ENCODE results near the gene ATOH8.

ATOH8 gene

GRCh38 chr2:85758361-85759256, 4.8 kb downstream of the ATOH8 start:
- no peak for TF ChIP-seq CTCF (IDR thresholded peaks at IDR 0.05; ENCODE audit: low read depth, low read length)
- no peak overlapping the region for H3K4me3 ChIP-seq (ENCODE audit: low read depth, low read length)
- DNase-seq (ENCODE audit: low read depth, low spot score) = no peak
- in situ Hi-C loops (cut with HindIII; ENCODE audit: low sequenced_read_pairs) = no loop called here

DNA sequence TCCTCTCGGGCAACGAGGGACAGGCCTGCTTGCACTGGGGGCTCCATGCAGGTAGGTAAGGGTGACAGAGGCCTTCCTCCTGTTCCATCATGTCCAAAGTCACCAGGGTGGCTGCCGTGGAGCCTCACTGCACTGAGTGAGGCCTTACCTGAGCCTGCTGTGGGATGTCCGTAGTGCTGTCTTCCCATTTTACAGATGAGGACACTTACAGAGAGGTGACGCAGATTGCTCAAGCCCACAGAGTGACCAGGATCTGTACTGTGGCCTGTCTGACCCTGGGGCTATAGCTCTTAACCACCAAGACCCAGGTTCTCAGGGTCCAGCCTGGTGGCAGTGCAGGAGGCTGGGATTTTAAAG, 5.4 kb downstream of the ATOH8 start:
- in situ Hi-C loops (cut with HindIII; ENCODE audit: low sequenced_read_pairs) = no loop called here
- no peak for DNase-seq (ENCODE audit: low read depth, low spot score)
- H3K4me3 ChIP-seq (ENCODE audit: low read depth, low read length) = no peak overlapping the region
- no peak for TF ChIP-seq CTCF (IDR thresholded peaks at IDR 0.05; ENCODE audit: low read depth, low read length)

DNA sequence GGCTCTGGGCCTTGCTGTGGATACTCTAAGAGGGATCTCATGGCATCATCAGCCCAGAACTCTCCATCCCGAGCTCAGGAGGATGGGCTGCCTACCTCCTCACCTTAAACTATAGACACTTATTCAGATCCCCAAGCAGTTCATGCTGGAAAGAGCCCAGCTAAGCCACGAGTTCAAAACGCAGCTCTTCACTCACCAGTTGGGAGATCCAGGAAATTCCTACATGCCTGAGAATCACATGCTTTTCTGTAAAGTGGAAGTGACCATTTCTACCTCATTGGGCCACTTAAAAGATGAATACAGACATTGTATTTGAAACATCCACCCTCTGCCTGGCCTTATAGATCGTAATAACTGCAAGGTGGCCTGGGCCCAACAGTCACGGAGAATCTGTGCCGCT, 6.6 kb downstream of the ATOH8 start:
- TF ChIP-seq CTCF (IDR thresholded peaks at IDR 0.05; ENCODE audit: low read depth, low read length) = no peak
- in situ Hi-C loops (cut with HindIII; ENCODE audit: low sequenced_read_pairs) = no loop called here
- DNase-seq (ENCODE audit: low read depth, low spot score) = no peak
- H3K4me3 ChIP-seq (ENCODE audit: low read depth, low read length) = no peak overlapping the region

- in situ Hi-C loops (cut with HindIII; ENCODE audit: low sequenced_read_pairs) = no loop called here
- H3K4me3 ChIP-seq (ENCODE audit: low read depth, low read length) = no peak overlapping the region
- no peak for TF ChIP-seq CTCF (IDR thresholded peaks at IDR 0.05; ENCODE audit: low read depth, low read length)
- DNase-seq (ENCODE audit: low read depth, low spot score) = no peak
Measured at GRCh38 chr2:85760872-85761271, 7.1 kb downstream of the ATOH8 start.

- DNase-seq (ENCODE audit: low read depth, low spot score) = no peak
- in situ Hi-C loops (cut with HindIII; ENCODE audit: low sequenced_read_pairs) = no loop called here
- no peak overlapping the region for H3K4me3 ChIP-seq (ENCODE audit: low read depth, low read length)
- no peak for TF ChIP-seq CTCF (IDR thresholded peaks at IDR 0.05; ENCODE audit: low read depth, low read length)
Measured at GRCh38 chr2:85761512-85761944, 7.7 kb downstream of the ATOH8 start.

GRCh38 chr2:85761946-85762345, 8.2 kb downstream of the ATOH8 start:
- no peak for DNase-seq (ENCODE audit: low read depth, low spot score)
- no peak overlapping the region for H3K4me3 ChIP-seq (ENCODE audit: low read depth, low read length)
- no peak for TF ChIP-seq CTCF (IDR thresholded peaks at IDR 0.05; ENCODE audit: low read depth, low read length)
- in situ Hi-C loops (cut with HindIII; ENCODE audit: low sequenced_read_pairs) = no loop called here
